Natural killer cell (primary cell): Measurements from ENCODE around the gene CFAP58. TPM values are rescaled to one million over a fixed set of nuclear protein-coding genes. Genes with fewer than 3 reads are reported as not detected.
A peak's percentile ranks its signal among the peaks of the same experiment; 100 is the strongest.

Experiments
- ATAC-seq, 3 donors: fragments of 150-1000 bp in 2 of 3; fragments of 200-7000 bp in 1 of 3; cut with Tn5 transposase; 1 replicate in 1 of 3; 2 replicates in 2 of 3; pipeline ENCODE4 v1.10.0; 2021; ENCODE audit warnings: mild to moderate bottlenecking in 2 of 3, moderate library complexity in 2 of 3
- DNase-seq, 2 donors: peaks; one replicate each; pipeline versions ENCODE4 v3.0.0 to v3.0.0-alpha.2; 2013 to 2021; ENCODE audit warnings: mixed read lengths in 1 of 2
- H3K27ac ChIP-seq: one replicate; pipeline ENCODE4 v1.5.1; 2013; ENCODE audit warnings: mild to moderate bottlenecking, low read length
- H3K27me3 ChIP-seq: one replicate; pipeline ENCODE4 v1.6.1; 2013; ENCODE audit warnings: low read length; ENCODE audit not compliant: control insufficient read depth, insufficient read depth
- H3K36me3 ChIP-seq: one replicate; pipeline ENCODE4 v1.6.1; 2013; ENCODE audit warnings: low read length; ENCODE audit not compliant: control insufficient read depth, insufficient read depth
- H3K4me1 ChIP-seq: one replicate; pipeline ENCODE4 v1.6.1; 2013; ENCODE audit warnings: low read length; ENCODE audit not compliant: control insufficient read depth, insufficient read depth
- H3K4me3 ChIP-seq: one replicate; pipeline ENCODE4 v1.5.1; 2013; ENCODE audit warnings: low read length
- H3K9me3 ChIP-seq: one replicate; pipeline ENCODE4 v1.6.1; 2013; ENCODE audit warnings: low read length; ENCODE audit not compliant: control insufficient read depth, insufficient read depth
- H3K27ac Mint-ChIP-seq, 2 donors: one replicate each; pipeline ENCODE4 v1.8.0; 2022; ENCODE audit warnings: mild to moderate bottlenecking in 2 of 2, mixed read lengths in 2 of 2, moderate library complexity in 1 of 2
- H3K27me3 Mint-ChIP-seq, 2 donors: one replicate each; pipeline ENCODE4 v1.8.0; 2022; ENCODE audit warnings: low read depth in 2 of 2, mixed read lengths in 2 of 2
- H3K36me3 Mint-ChIP-seq: one replicate; pipeline ENCODE4 v1.8.0; 2022; ENCODE audit warnings: mixed read lengths
- H3K4me1 Mint-ChIP-seq, 2 donors: one replicate each; pipeline ENCODE4 v1.8.0; 2022; ENCODE audit warnings: mixed read lengths in 2 of 2
- H3K4me3 Mint-ChIP-seq: one replicate; pipeline ENCODE4 v1.8.0; 2022; ENCODE audit warnings: mild to moderate bottlenecking, moderate library complexity, mixed read lengths
- H3K9me3 Mint-ChIP-seq, 2 donors: one replicate each; pipeline ENCODE4 v1.8.0; 2022; ENCODE audit warnings: mixed read lengths in 2 of 2
- CTCF ChIP-seq: fragments of 200-600 bp; IDR thresholded peaks from one replicate; pipeline ENCODE4 v1.8.0; 2022; ENCODE audit warnings: antibody characterized with exemption
- WGBS: methylation state at CpG from one replicate; pipeline ENCODE4 v1.1.7; 2013; ENCODE audit warnings: missing lambda C conversion rate; ENCODE audit not compliant: insufficient coverage; 5-methylcytosine and 5-hydroxymethylcytosine counted together
- intact Hi-C: fragments of 100-400 bp; cut with micrococcal nuclease; formaldehyde crosslinking; loops from one replicate; pipeline ENCODE4 v1.14.2; 2022
- total RNA-seq, 4 donors: library from RNA; stranded (reverse); fragments of 120-200 nt in 1 of 4; gene quantifications; one replicate each; pipeline versions ENCODE4 v1.2.3 to v1.2.4, GENCODE V29; 2013 to 2022

Gene CFAP58
- total RNA-seq, 3 donors from 2014 or later (not counting 1 experiment from before 2014, with no cell fraction given), result 0.07 to 0.15 (median 0.11) TPM

GRCh38 chr10:104306897-104307296 lies 46.7 kb upstream of the CFAP58 start:
- no peak for ATAC-seq
- 96% methylated on average over 3 of the region's 3 CpGs for WGBS
- peaks cover 90 to 92% of the 10 kb centered on the region in 2 donors for H3K4me1 Mint-ChIP-seq
- no peak for TF ChIP-seq CTCF
- Histone ChIP-seq H3K4me1 (peaks cover 92% of the 10 kb centered on the region), H3K27ac (no peak overlapping the region), H3K27me3 (no peaks in the 10 kb centered on the region), H3K9me3 (peaks cover 6% of the 10 kb centered on the region), H3K4me3 (no peak overlapping the region), H3K36me3 (peaks cover 17% of the 10 kb centered on the region)
- no peaks in the 10 kb centered on the region for H3K27me3 Mint-ChIP-seq
- peaks cover 0 to 6% of the 10 kb centered on the region in 2 donors for H3K9me3 Mint-ChIP-seq
- H3K4me3 Mint-ChIP-seq, result peak overlapping the region; percentile 86
- intact Hi-C loops, result no loop called here
- DNase-seq, result no peak
- H3K27ac Mint-ChIP-seq, result peak overlapping the region; percentile 86 to 90
- H3K36me3 Mint-ChIP-seq, result no peaks in the 10 kb centered on the region

GRCh38 chr10:104307576-104308438 lies 45.8 kb upstream of the CFAP58 start:
- H3K36me3 ChIP-seq, result peaks cover 26% of the 10 kb centered on the region

DNA sequence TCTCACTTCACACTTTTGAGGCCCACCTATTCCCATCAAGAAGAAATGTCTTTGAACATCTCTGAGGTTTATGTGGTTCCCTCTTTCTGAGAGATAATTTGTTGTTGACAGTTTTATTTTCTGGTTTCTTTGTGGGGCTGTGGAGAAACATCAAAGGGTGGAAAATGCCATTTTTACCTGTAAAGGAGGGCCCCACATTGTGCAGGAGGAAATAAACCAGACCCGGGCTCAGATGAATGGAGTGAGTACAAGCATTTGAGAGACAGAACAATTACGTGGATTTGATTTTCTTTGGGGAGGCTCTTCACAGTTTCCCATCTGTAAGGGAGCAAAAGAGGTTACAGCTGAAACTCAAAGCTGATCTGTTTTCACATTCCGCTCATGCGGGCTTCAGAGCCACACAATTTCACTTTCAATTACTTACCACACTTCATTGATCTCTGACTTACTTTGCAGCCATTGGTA lies 45.2 kb upstream of the CFAP58 start:
- Histone ChIP-seq H3K36me3 (peaks cover 32% of the 10 kb centered on the region), H3K4me1 (peaks cover 76% of the 10 kb centered on the region), H3K4me3 (no peak overlapping the region), H3K9me3 (peaks cover 2% of the 10 kb centered on the region), H3K27ac (peak overlapping the region; percentile 39), H3K27me3 (no peaks in the 10 kb centered on the region)
- ATAC-seq (no peak), DNase-seq (peak in 1 of 2 donors; percentile 61)
- Mint-ChIP-seq H3K9me3 (peaks cover 0 to under 1% of the 10 kb centered on the region in 2 donors), H3K36me3 (no peaks in the 10 kb centered on the region), H3K4me3 (peak overlapping the region; percentile 64), H3K27ac (peak overlapping the region; percentile 86 to 90), H3K4me1 (peaks cover 85 to 87% of the 10 kb centered on the region in 2 donors), H3K27me3 (no peaks in the 10 kb centered on the region)
- TF ChIP-seq CTCF, result no peak
- WGBS, result 15% methylated on average over 4 of the region's 4 CpGs
- intact Hi-C loops, result loop anchor here (2.0 kb wide), 1 partner anchor 14 kb away; no protein-coding TSS in a partner anchor

More at GRCh38 chr10:104307576-104308438, 45.8 kb upstream of the CFAP58 start:
- Mint-ChIP-seq H3K4me3 (peak overlapping the region; percentile 64), H3K36me3 (no peaks in the 10 kb centered on the region), H3K27ac (peak overlapping the region; percentile 86 to 90), H3K9me3 (peaks cover 0 to 6% of the 10 kb centered on the region in 2 donors), H3K27me3 (no peaks in the 10 kb centered on the region), H3K4me1 (peaks cover 85 to 87% of the 10 kb centered on the region in 2 donors)
- intact Hi-C loops, result loop anchor here (2.0 kb wide), 1 partner anchor 15 kb away; no protein-coding TSS in a partner anchor
- no peak for ATAC-seq
- peak in 1 of 2 donors; percentile 23 for DNase-seq
- TF ChIP-seq CTCF, result no peak
- WGBS, result 70% methylated on average over 9 of the region's 10 CpGs
- H3K27ac ChIP-seq, result peak overlapping the region; percentile 39
- no peaks in the 10 kb centered on the region for H3K27me3 ChIP-seq
- peaks cover 6% of the 10 kb centered on the region for H3K9me3 ChIP-seq
- no peak overlapping the region for H3K4me3 ChIP-seq
- H3K4me1 ChIP-seq, result peaks cover 83% of the 10 kb centered on the region
